ENCODE data around the gene ZIC4.

ZIC4 gene

GRCh38 chr3:147390589-147391569 is 15.5 kb downstream of the ZIC4 start:
- H3K4me3 ChIP-seq (ENCODE audit: low read depth, low read length) = no peak overlapping the region
- DNase-seq (ENCODE audit: low read depth) = no peak
- no peak for TF ChIP-seq CTCF (IDR thresholded peaks at IDR 0.05; ENCODE audit: insufficient read depth, low read depth, low read length, missing control alignments)

- no peak for DNase-seq (ENCODE audit: low read depth)
- no peak for TF ChIP-seq CTCF (IDR thresholded peaks at IDR 0.05; ENCODE audit: insufficient read depth, low read depth, low read length, missing control alignments)
- H3K4me3 ChIP-seq (ENCODE audit: low read depth, low read length) = no peak overlapping the region
These were observed 16.6 kb downstream of the ZIC4 start for GRCh38 chr3:147389717-147390116.

- DNase-seq (ENCODE audit: low read depth) = no peak
- TF ChIP-seq CTCF (IDR thresholded peaks at IDR 0.05; ENCODE audit: insufficient read depth, low read depth, low read length, missing control alignments) = no peak
- no peak overlapping the region for H3K4me3 ChIP-seq (ENCODE audit: low read depth, low read length)
These were observed 17.4 kb downstream of the ZIC4 start for GRCh38 chr3:147388700-147389580.

GRCh38 chr3:147387885-147388699 is 18.3 kb downstream of the ZIC4 start:
- no peak for TF ChIP-seq CTCF (IDR thresholded peaks at IDR 0.05; ENCODE audit: insufficient read depth, low read depth, low read length, missing control alignments)
- DNase-seq (ENCODE audit: low read depth) = no peak
- H3K4me3 ChIP-seq (ENCODE audit: low read depth, low read length) = no peak overlapping the region

- no peak overlapping the region for H3K4me3 ChIP-seq (ENCODE audit: low read depth, low read length)
- no peak for TF ChIP-seq CTCF (IDR thresholded peaks at IDR 0.05; ENCODE audit: insufficient read depth, low read depth, low read length, missing control alignments)
- DNase-seq (ENCODE audit: low read depth) = no peak
These were observed 19.0 kb downstream of the ZIC4 start for GRCh38 chr3:147387291-147387884.

Data from GM12865 (cell line).